ENCODE results near the gene DLG3. TPM values are rescaled to one million over a fixed set of nuclear protein-coding genes. Genes with fewer than 3 reads are reported as not detected.
A peak's percentile ranks its signal among the peaks of the same experiment; 100 is the strongest.
"Not testable (repeated sequence)": the region's sequence is repeated elsewhere in the genome, so short reads cannot be mapped to it uniquely, and the experiment has no call there.

DLG3 gene
- 10 to 100 TPM; 11.9 to 20.8 (median 15.7) TPM for total RNA-seq
- 7.3 TPM for polyA plus RNA-seq
- long read RNA-seq, donor 1, full-length matches to known transcripts = 8 of 25 reads
- long read RNA-seq, donor 1, partial matches to known transcripts = 7 of 25 reads
- long read RNA-seq, donor 1, other reads (novel, unspliced or antisense) = 10 of 25 reads
- long read RNA-seq, donor 2, full-length matches to known transcripts = 6 of 20 reads
- long read RNA-seq, donor 2, partial matches to known transcripts = 4 of 20 reads
- long read RNA-seq, donor 2, other reads (novel, unspliced or antisense) = 10 of 20 reads
- long read RNA-seq, donor 3, partial matches to known transcripts = 0 of 4 reads
- long read RNA-seq, donor 3, other reads (novel, unspliced or antisense) = 4 of 4 reads
- long read RNA-seq, donor 4, full-length matches to known transcripts = 8 of 24 reads
- long read RNA-seq, donor 4, partial matches to known transcripts = 2 of 24 reads
- long read RNA-seq, donor 4, other reads (novel, unspliced or antisense) = 14 of 24 reads

DNA sequence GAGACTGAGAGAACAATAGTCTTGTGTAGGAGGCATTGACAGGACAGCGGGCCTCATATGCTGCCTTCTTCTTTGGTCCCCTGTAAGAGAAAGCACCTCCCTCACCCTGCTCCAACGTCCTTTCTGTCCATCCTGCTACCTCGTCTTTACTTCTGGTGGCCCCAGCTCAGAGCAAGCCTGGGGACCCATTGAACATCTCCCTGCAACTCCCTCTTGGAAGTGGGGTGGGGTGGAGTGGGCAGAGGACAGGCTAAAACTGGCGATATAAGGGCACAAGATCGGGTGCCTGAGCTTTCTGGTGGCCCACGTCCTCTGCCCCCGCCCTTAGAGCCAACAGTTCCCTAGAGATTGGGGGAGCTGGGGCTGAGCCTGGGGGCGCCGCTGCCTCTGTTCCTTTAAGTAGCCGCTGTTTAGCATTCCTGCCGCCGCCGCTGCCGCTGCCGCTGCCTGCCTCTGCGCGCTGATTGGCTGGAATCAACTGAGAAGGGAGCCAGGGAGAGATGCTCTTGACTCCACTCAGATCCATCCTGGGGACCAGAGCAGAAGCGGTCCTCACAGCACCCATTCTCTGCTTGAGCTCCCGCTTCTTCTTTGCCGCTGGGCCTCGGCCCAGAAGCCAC, at the start of gene DLG3:
DLG3 (plus strand) TSS at position 510 of the 620 bp plus-strand sequence. CDS start 367 bp downstream, outside the sequence.
- Histone ChIP-seq H3K27me3 (ENCODE audit: control insufficient read depth, insufficient read depth) (no peaks in the 10 kb centered on the region), H3K4me1 (ENCODE audit: control insufficient read depth, insufficient read depth, low read length) (no peaks in the 10 kb centered on the region), H3K27ac (ENCODE audit: low read length) (no peak within 1 kb of the TSS), H3K4me3 (ENCODE audit: low read length) (peak within 1 kb of the TSS; percentile 40), H3K9me3 (ENCODE audit: control insufficient read depth, low read length) (no peaks in the 10 kb centered on the region)
- intact Hi-C loops (cut with DNase I) = no loop called here
- ATAC-seq = peak; percentile 29 to 62
- WGBS = 8% methylated on average over 21 of the region's 21 CpGs
- DNase-seq = peak; percentile 32 to 72 (median 66)

DNA sequence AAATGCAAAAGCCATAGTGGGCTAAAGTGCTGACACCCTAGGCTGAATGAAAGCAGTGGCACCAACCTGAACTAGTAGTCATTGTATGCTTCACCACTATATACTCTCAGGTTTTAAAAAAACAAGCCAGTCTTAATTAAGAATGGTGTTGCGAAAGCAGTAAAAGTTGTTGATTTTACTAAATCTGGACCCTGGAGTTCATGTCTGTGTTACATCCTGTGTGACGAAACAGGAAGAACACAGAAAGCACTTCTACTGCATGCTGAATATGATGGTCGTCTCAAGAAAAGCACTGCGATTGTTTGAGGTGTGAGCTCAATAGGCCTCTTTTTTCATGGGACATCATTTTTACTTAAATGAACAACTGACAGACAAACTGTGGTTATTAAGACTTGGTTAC, 45.7 kb upstream of the DLG3 start:
- Histone ChIP-seq H3K27me3 (ENCODE audit: control insufficient read depth, insufficient read depth) (no peaks in the 10 kb centered on the region), H3K4me3 (ENCODE audit: low read length) (no peak overlapping the region), H3K9me3 (ENCODE audit: control insufficient read depth, low read length) (no peaks in the 10 kb centered on the region), H3K4me1 (ENCODE audit: control insufficient read depth, insufficient read depth, low read length) (no peaks in the 10 kb centered on the region), H3K27ac (ENCODE audit: low read length) (no peak overlapping the region)
- intact Hi-C loops (cut with DNase I) = no loop called here
- 40% methylated on average over 4 of the region's 4 CpGs for WGBS
- DNase-seq (no peak), ATAC-seq (peak in 1 of 2 donors; percentile 68)

DNA sequence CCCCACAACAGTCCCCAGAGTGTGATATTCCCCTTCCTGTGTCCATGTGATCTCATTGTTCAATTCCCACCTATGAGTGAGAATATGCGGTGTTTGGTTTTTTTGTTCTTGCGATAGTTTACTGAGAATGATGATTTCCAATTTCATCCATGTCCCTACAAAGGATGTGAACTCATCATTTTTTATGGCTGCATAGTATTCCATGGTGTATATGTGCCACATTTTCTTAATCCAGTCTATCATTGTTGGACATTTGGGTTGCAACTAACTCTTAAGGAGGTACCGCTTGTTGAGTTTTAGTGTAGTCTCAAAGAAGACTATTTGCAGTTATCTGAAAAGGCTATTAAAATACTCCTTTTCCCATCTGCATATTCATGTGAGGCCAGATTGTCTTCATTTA, 44.5 kb upstream of the DLG3 start:
- intact Hi-C loops (cut with DNase I); DNase-seq; H3K27ac ChIP-seq (ENCODE audit: low read length); H3K27me3 ChIP-seq (ENCODE audit: control insufficient read depth, insufficient read depth); H3K4me1 ChIP-seq (ENCODE audit: control insufficient read depth, insufficient read depth, low read length); H3K4me3 ChIP-seq (ENCODE audit: low read length); ATAC-seq; H3K9me3 ChIP-seq (ENCODE audit: control insufficient read depth, low read length): not testable (repeated sequence)
- 98% methylated on average over 1 of the region's 3 CpGs for WGBS

DNA sequence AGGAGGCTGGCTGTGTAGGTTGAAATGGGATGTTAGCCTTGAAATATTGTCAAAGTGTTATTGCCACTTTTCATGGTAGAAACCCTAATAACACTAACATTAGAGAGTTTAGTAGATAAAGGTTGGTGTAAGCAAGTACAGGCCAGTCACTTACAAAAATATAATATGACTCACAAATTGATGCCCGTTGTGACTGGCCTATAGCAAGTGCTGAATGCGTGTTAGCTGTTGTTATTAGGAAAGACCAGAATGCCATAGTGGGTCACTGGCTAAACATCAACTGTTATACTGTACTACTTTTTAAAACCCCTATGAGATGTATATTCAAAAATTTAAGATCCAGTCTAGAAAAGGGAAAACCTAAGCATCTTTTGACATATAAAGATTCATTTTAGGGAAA, 41.9 kb upstream of the DLG3 start:
- Histone ChIP-seq H3K27me3 (ENCODE audit: control insufficient read depth, insufficient read depth) (no peaks in the 10 kb centered on the region), H3K9me3 (ENCODE audit: control insufficient read depth, low read length) (no peaks in the 10 kb centered on the region), H3K4me3 (ENCODE audit: low read length) (no peak overlapping the region), H3K27ac (ENCODE audit: low read length) (no peak overlapping the region), H3K4me1 (ENCODE audit: control insufficient read depth, insufficient read depth, low read length) (no peaks in the 10 kb centered on the region)
- 93% methylated on average over 2 of the region's 2 CpGs for WGBS
- DNase-seq (no peak), ATAC-seq (no peak)
- intact Hi-C loops (cut with DNase I) = no loop called here

DNA sequence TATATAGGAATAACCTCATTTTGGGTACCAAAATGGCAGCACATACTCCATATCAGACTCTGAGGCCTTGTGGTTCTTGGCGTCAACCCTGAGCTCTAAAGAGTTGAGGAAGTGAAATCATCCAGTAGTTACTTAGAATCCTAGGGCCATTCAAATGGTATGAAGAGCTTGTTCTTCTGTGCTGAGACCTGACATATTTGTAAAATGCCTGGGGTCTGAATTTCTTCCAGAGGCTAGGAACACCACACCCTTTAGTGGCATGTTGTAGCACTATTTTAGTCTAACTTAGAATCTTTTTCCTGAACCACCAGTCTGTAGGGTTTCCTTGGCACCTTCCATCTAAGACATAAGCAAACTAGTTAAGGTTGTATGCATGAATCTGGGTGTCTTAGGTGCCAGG, 39.6 kb upstream of the DLG3 start:
- intact Hi-C loops (cut with DNase I) = no loop called here
- no peaks in the 10 kb centered on the region for H3K4me1 ChIP-seq (ENCODE audit: control insufficient read depth, insufficient read depth, low read length)
- H3K27ac ChIP-seq (ENCODE audit: low read length) = no peak overlapping the region
- WGBS = 93% methylated on average over 1 of the region's 1 CpG
- H3K9me3 ChIP-seq (ENCODE audit: control insufficient read depth, low read length) = no peaks in the 10 kb centered on the region
- no peak overlapping the region for H3K4me3 ChIP-seq (ENCODE audit: low read length)
- ATAC-seq (no peak), DNase-seq (no peak)
- H3K27me3 ChIP-seq (ENCODE audit: control insufficient read depth, insufficient read depth) = no peaks in the 10 kb centered on the region

GRCh38 chrX:70410921-70411320, 33.7 kb upstream of the DLG3 start:
- H3K27me3 ChIP-seq (ENCODE audit: control insufficient read depth, insufficient read depth) = no peaks in the 10 kb centered on the region
- H3K4me1 ChIP-seq (ENCODE audit: control insufficient read depth, insufficient read depth, low read length) = no peaks in the 10 kb centered on the region
- intact Hi-C loops (cut with DNase I) = no loop called here
- ATAC-seq (no peak), DNase-seq (no peak)
- H3K4me3 ChIP-seq (ENCODE audit: low read length) = no peak overlapping the region
- 98% methylated on average over 2 of the region's 2 CpGs for WGBS
- H3K27ac ChIP-seq (ENCODE audit: low read length) = no peak overlapping the region
- no peaks in the 10 kb centered on the region for H3K9me3 ChIP-seq (ENCODE audit: control insufficient read depth, low read length)

GRCh38 chrX:70411475-70411874, 33.2 kb upstream of the DLG3 start:
- H3K9me3 ChIP-seq (ENCODE audit: control insufficient read depth, low read length) = no peaks in the 10 kb centered on the region
- WGBS = 95% methylated on average over 3 of the region's 3 CpGs

DNA sequence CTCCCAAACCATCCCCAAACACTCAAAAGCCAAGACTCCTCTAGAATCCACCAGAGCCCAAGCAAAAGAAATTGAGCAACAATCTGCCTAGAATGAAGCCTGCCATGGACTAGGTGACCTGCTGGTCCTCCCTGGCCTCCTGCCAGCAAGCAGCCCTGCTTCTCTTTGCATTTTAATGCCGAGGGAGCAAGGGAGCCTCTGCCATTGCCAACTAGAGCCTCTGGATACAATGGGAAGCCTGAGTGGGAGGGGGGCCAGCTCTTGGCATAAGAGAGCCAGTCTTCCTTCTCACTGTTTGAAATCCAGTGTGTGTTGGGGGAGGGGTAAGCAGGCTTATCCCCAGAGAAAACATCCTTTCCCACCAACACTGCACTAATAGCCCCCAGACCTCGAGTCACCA, 23.0 kb upstream of the DLG3 start:
- DNase-seq (no peak), ATAC-seq (no peak)
- no peak overlapping the region for H3K4me3 ChIP-seq (ENCODE audit: low read length)
- H3K27me3 ChIP-seq (ENCODE audit: control insufficient read depth, insufficient read depth) = no peaks in the 10 kb centered on the region
- 38% methylated on average over 2 of the region's 2 CpGs for WGBS
- no peaks in the 10 kb centered on the region for H3K4me1 ChIP-seq (ENCODE audit: control insufficient read depth, insufficient read depth, low read length)
- H3K27ac ChIP-seq (ENCODE audit: low read length) = no peak overlapping the region
- intact Hi-C loops (cut with DNase I) = no loop called here
- H3K9me3 ChIP-seq (ENCODE audit: control insufficient read depth, low read length) = no peaks in the 10 kb centered on the region

More at GRCh38 chrX:70411475-70411874, 33.2 kb upstream of the DLG3 start:
- no peaks in the 10 kb centered on the region for H3K27me3 ChIP-seq (ENCODE audit: control insufficient read depth, insufficient read depth)
- no peak for ATAC-seq
- no peaks in the 10 kb centered on the region for H3K4me1 ChIP-seq (ENCODE audit: control insufficient read depth, insufficient read depth, low read length)
- intact Hi-C loops (cut with DNase I) = no loop called here
- no peak overlapping the region for H3K4me3 ChIP-seq (ENCODE audit: low read length)
- no peak overlapping the region for H3K27ac ChIP-seq (ENCODE audit: low read length)
- DNase-seq = no peak

DNA sequence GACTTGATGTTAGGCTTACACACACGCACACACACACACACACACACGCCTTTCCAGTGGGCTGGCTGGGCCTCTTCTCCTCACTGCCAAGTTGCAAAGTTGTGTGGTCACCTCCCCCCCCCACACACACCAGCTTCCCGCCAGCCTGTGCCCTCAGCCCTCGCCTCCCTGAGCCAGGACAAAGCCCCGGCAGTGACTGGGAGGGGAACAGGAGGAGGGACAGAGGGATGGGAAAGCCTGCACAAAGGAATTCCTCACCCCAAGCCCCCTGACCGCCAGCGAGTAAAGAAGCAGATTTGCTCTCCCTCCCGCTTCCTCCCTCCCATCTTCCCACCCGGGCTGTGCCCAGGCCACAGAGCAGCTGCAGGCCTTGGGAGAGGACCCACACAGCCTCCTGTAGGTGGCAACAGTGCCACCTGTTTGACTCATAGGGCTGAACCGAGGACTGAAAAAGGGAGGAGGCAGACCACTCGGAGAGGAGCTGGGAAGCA, 21.7 kb upstream of the DLG3 start, which contains the start of gene GDPD2:
GDPD2 (plus strand) TSS at position 464 of the 491 bp plus-strand sequence. CDS start 1,671 bp downstream, outside the sequence.
- intact Hi-C loops (cut with DNase I) = no loop called here
- Histone ChIP-seq H3K27ac (ENCODE audit: low read length) (no peak within 1 kb of the TSS), H3K4me3 (ENCODE audit: low read length) (no peak within 1 kb of the TSS), H3K9me3 (ENCODE audit: control insufficient read depth, low read length) (no peaks in the 10 kb centered on the region), H3K27me3 (ENCODE audit: control insufficient read depth, insufficient read depth) (no peaks in the 10 kb centered on the region), H3K4me1 (ENCODE audit: control insufficient read depth, insufficient read depth, low read length) (no peaks in the 10 kb centered on the region)
- WGBS = 10% methylated on average over 11 of the region's 11 CpGs
- DNase-seq = no peak
- peak in 1 of 2 donors; percentile 50 for ATAC-seq

DNA sequence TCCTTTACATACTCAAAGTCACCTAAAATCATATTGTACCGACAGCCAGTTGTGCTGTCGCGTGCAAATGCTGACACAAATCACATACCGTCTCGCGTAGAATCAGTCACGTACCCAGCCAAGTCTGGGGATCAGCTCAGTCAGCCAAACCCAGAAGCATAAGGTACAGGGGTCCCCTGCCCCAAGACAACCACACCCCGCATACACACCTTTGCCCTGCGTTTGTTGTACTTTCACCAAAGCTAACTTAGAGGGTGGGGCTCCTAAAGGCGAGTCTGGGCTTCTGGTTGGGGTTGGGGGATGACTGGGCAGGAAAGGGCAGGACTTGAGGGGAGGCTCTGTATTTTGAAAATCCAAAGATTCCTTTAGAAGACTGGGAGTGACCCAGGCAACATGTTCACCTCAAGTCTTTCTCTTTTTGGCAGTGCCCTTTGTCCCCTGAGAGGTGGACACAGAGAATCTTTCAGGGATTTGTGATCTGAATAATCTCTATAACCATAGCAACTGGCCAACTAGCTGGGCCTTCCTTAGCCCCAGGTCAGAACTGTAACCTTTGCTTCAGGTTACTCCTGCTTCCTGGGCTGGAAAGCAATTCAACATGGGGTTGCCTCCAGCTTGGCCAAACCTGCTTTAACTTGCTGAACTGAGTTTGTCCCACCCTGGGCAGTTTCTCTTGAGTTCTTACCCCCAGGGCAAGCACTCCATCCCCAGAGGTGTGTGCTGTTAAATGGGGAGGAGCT, 20.5 kb upstream of the DLG3 start:
- Histone ChIP-seq H3K4me1 (ENCODE audit: control insufficient read depth, insufficient read depth, low read length) (no peaks in the 10 kb centered on the region), H3K27me3 (ENCODE audit: control insufficient read depth, insufficient read depth) (no peaks in the 10 kb centered on the region), H3K4me3 (ENCODE audit: low read length) (no peak overlapping the region), H3K27ac (ENCODE audit: low read length) (no peak overlapping the region), H3K9me3 (ENCODE audit: control insufficient read depth, low read length) (no peaks in the 10 kb centered on the region)
- DNase-seq = no peak
- 77% methylated on average over 10 of the region's 10 CpGs for WGBS
- intact Hi-C loops (cut with DNase I) = no loop called here
- no peak for ATAC-seq

Measured in right cardiac atrium (tissue), 5 donors.